Heart left ventricle (tissue), 16 donors: ENCODE data around the gene SLC16A5. TPM values are rescaled to one million over a fixed set of nuclear protein-coding genes. Genes with fewer than 3 reads are reported as not detected.

Experiments used
- ATAC-seq, 4 donors: fragments of 200-7000 bp; cut with Tn5 transposase; one replicate each; pipeline ENCODE4 v1.9.1; 2020 to 2022; ENCODE audit warnings: moderate library complexity in 4 of 4, mild to moderate bottlenecking in 3 of 4, moderate number of reproducible peaks in 1 of 4
- DNase-seq, 5 donors: peaks; one replicate each; pipeline ENCODE4 v3.0.0-alpha.2; 2020
- H3K27ac ChIP-seq, 12 donors: fragments of 200-600 bp; sonication (generic) in 4 of 12; one replicate each; pipeline versions ENCODE4 v1.5.0 to v1.8.0; 2016 to 2022; ENCODE audit warnings: mild to moderate bottlenecking in 2 of 12
- H3K27me3 ChIP-seq, 9 donors: fragments of 200-600 bp; sonication (generic) in 2 of 9; one replicate each; pipeline versions ENCODE4 v1.5.1 to v1.8.0; 2016 to 2022; ENCODE audit warnings: mild to moderate bottlenecking in 3 of 9
- H3K36me3 ChIP-seq, 9 donors: fragments of 200-600 bp; sonication (generic) in 2 of 9; one replicate each; pipeline versions ENCODE4 v1.5.0 to v1.8.0; 2018 to 2022; ENCODE audit warnings: mild to moderate bottlenecking in 2 of 9
- H3K4me1 ChIP-seq, 12 donors: fragments of 200-600 bp; sonication (generic) in 4 of 12; one replicate each; pipeline versions ENCODE4 v1.5.0 to v1.8.0; 2016 to 2022; ENCODE audit warnings: mild to moderate bottlenecking in 3 of 12
- H3K4me3 ChIP-seq, 12 donors: fragments of 200-600 bp; sonication (generic) in 4 of 12; one replicate each; pipeline versions ENCODE4 v1.5.0 to v1.8.0; 2017 to 2022; ENCODE audit warnings: mild to moderate bottlenecking in 9 of 12, moderate library complexity in 4 of 12
- H3K9me3 ChIP-seq, 12 donors: fragments of 200-600 bp; sonication (generic) in 4 of 12; one replicate each; pipeline versions ENCODE4 v1.5.0 to v1.8.0; 2016 to 2022; ENCODE audit warnings: mild to moderate bottlenecking in 1 of 12
- POLR2A ChIP-seq, 2 donors: fragments of 450-650 bp; IDR thresholded peaks; one replicate each; pipeline ENCODE4 v1.6.1; 2017; ENCODE audit warnings: antibody characterized with exemption in 2 of 2, mild to moderate bottlenecking in 2 of 2, moderate library complexity in 2 of 2
- WGBS, 4 donors: extraction: QIAGEN DNeasy Blood & Tissue Kit in 2 of 4; methylation state at CpG; one replicate each; pipeline versions ENCODE4 v1.1.5 to v1.1.7; 2013 to 2018; 5-methylcytosine and 5-hydroxymethylcytosine counted together
- intact Hi-C, 10 donors: fragments of 100-400 bp; cut with DNase I; formaldehyde crosslinking; loops; one replicate each; pipeline versions ENCODE4 v1.11.1 to v1.14.2; 2022
- polyA plus RNA-seq, 2 donors: library from polyadenylated mRNA; stranded (reverse); fragments of 200-250 nt; gene quantifications; one replicate each; pipeline ENCODE4 v1.2.3, GENCODE V29; 2013
- total RNA-seq, 9 donors: library from RNA; depleted of rRNA in 2 of 9; stranded (reverse); fragments of >200 nt in 2 of 9; fragmentation: NEBNext Ultra II Directional in 3 of 9; extraction: Animal tissue kit (Norgen Biotek cat#: 25700) in 3 of 9; gene quantifications; one replicate each; pipeline versions ENCODE4 v1.1.0 to v1.2.4, GENCODE V29; 2016 to 2023
- TF ChIP-seq, protein P1 (sequence below), 12 donors: fragments of 200-600 bp; sonication (generic) in 4 of 12; IDR thresholded peaks; one replicate each; pipeline versions ENCODE4 v1.5.0 to v1.8.0; 2018 to 2022; ENCODE audit warnings: antibody characterized with exemption in 12 of 12, mild to moderate bottlenecking in 5 of 12
- donor health status: ischemic (EF 13 %, LVEDD 7.1; RV severe dilation, severe dysfunction).
- donor health status: healthy with polysubstance abuse.
- donor health status: DM: no; HTN: yes; CAD: no.
- donor health status: DM: no; HTN: no; CAD: no.
- donor health status: ischemic (EF 25% LVEDD 6.9; RV normal size, moderate dysfunction).
- donor health status: ischemic (EF 25% LVEDD 5.7; RV mildly dilated, moderate dysfunction).
- donor health status: healthy.
- donor health status: DM: yes; HTN: yes; CAD: no.
- donor health status: ischemic (EF 35%, LVEDD 5.7; RV mildly dilated, moderate dysfunction).
- donor health status: nonischemic (EF 11% LVEDD 7.7; RV severe dilation, severe dysfunction).
- donor health status: DM: yes; HTN: yes; CAD: no.
- donor health status: PGD.
- donor health status: ischemic (EF 29% LVEDD 5.4; RV normal size, mild dysfunction).
- donor health status: nonischemic (EF 23%, LVEDD 6.1; RV moderate dilation, normal function).

The SLC16A5 gene
- total and polyA plus RNA-seq, 11 donors = 4.3 to 23.3 (median 10.9) TPM

DNA sequence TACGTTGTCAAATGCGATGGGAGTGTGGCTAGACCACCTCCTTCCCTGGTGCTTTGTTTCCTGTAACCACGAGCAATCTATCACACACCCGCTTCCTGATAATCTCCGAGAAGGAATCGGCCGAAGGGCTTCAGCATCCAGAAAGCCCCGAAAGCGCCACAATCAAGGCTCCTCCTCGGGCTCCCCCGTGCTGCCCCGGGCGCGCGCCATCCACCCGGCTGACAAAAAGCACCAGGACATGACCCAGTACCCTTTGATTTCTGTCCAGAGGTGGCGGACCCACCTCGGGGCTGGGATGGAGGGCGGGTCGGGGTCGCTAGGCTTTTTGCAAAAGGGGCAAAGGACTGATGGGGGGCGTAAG lies 21.3 kb downstream of the SLC16A5 start:
- ATAC-seq (no peak), DNase-seq (no peak)
- peaks cover 0 to 39% (median 26%) of the 10 kb centered on the region in 12 donors for H3K4me1 ChIP-seq
- TF ChIP-seq POLR2A (IDR thresholded peaks at IDR 0.05) = no peak
- TF ChIP-seq, protein P1, sequence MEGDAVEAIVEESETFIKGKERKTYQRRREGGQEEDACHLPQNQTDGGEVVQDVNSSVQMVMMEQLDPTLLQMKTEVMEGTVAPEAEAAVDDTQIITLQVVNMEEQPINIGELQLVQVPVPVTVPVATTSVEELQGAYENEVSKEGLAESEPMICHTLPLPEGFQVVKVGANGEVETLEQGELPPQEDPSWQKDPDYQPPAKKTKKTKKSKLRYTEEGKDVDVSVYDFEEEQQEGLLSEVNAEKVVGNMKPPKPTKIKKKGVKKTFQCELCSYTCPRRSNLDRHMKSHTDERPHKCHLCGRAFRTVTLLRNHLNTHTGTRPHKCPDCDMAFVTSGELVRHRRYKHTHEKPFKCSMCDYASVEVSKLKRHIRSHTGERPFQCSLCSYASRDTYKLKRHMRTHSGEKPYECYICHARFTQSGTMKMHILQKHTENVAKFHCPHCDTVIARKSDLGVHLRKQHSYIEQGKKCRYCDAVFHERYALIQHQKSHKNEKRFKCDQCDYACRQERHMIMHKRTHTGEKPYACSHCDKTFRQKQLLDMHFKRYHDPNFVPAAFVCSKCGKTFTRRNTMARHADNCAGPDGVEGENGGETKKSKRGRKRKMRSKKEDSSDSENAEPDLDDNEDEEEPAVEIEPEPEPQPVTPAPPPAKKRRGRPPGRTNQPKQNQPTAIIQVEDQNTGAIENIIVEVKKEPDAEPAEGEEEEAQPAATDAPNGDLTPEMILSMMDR (IDR thresholded peaks at IDR 0.05) = no peak
- H3K4me3 ChIP-seq = peak overlapping the region; percentile 78 to 98 (median 92)
- no peaks in the 10 kb centered on the region for H3K9me3 ChIP-seq
- WGBS, 4 donors = 11 to 20% (median 13%) methylated on average over 16 to 22 of the region's 22 CpGs
- H3K36me3 ChIP-seq = peaks cover 0 to 6% (median 0%) of the 10 kb centered on the region in 9 donors
- H3K27me3 ChIP-seq = no peaks in the 10 kb centered on the region
- H3K27ac ChIP-seq = peak overlapping the region in 2 of 12 donors; percentile 81 to 90
- intact Hi-C loops = loop anchor here in 4 of 10 donors (2.0 to 5.0 kb wide), 4 partner anchors 37 to 152 kb away; no protein-coding TSS in a partner anchor

DNA sequence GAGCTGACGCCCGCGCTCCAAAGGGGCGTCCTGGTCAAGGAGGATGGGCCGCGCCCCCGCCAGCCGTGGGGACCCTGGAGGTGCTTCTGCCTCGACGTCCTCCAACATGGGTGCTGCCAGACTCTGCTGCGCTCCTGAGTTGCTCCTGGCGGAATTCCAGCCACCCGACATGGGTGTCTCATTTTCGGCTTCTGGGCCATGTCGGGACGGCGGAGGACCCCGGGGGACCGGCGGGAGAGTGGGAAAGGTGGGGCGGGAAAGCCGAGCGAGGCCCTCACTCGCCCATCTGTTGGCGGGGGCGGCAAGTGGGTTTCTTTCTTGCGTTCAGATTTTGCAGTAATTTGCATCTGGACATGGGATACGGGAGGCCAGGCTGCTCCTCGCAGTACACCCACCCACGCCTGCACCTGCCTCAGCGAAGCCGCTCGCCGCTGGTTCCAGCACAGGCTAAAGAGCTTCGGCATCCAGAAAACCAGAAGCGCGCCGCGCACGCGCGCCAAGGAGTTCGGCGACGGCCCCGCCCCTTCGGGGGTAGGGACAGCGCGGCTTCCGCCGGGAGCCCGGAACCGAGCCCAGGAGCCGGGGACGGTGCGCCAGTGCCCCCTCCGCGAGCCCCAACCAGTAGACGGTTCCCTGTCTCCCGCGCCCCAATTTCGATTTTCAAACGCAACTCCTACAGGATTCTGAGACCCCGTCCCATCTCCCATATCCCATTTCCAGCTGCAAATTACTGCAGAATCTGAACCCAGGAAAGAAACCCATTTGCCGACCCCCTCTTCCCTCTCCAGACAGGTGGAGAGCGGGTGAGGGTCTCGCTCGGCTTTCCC lies 21.9 kb downstream of the SLC16A5 start, which contains the start of gene ARMC7:
ARMC7 (plus strand) TSS at position 563 of the 827 bp plus-strand sequence. CDS start 320 bp downstream, outside the sequence.
- DNase-seq (peak; percentile 90 to 97 (median 92)), ATAC-seq (peak; percentile 80 to 92 (median 90))
- peak in 1 of 2 donors; percentile 88 for TF ChIP-seq POLR2A (IDR thresholded peaks at IDR 0.05)
- TF ChIP-seq, protein P1 (IDR thresholded peaks at IDR 0.05) = peak in 2 of 12 donors; percentile 6 to 21
- Histone ChIP-seq H3K27ac (peak within 1 kb of the TSS in 11 of 12 donors; percentile 66 to 91 (median 81)), H3K27me3 (no peaks in the 10 kb centered on the region), H3K36me3 (peaks cover 0 to 4% (median 0%) of the 10 kb centered on the region in 9 donors), H3K9me3 (no peaks in the 10 kb centered on the region), H3K4me1 (peaks cover 0 to 44% (median 28%) of the 10 kb centered on the region in 12 donors), H3K4me3 (peak within 1 kb of the TSS; percentile 78 to 98 (median 92))
- intact Hi-C loops = loop anchor here in 9 of 10 donors (1.0 to 10.0 kb wide), 15 partner anchors 32 to 305 kb away; partner anchors contain the start of genes NUP85 (in 2 of the 9), GRB2 (in 1 of the 9) and SUMO2 (in 1 of the 9)
- 0 to 1% (median 1%) methylated on average over 58 to 68 of the region's 68 CpGs for WGBS, 4 donors

- Histone ChIP-seq H3K4me1 (peaks cover 3 to 52% (median 34%) of the 10 kb centered on the region in 12 donors), H3K27me3 (no peaks in the 10 kb centered on the region), H3K27ac (peak overlapping the region in 11 of 12 donors; percentile 66 to 91 (median 81)), H3K9me3 (no peaks in the 10 kb centered on the region), H3K36me3 (no peaks in the 10 kb centered on the region), H3K4me3 (peak overlapping the region; percentile 78 to 98 (median 92))
- peak in 1 of 5 donors; percentile 49 for DNase-seq
- no peak for ATAC-seq
- intact Hi-C loops = loop anchor here in 9 of 10 donors (1.0 to 10.0 kb wide), 11 partner anchors 33 to 304 kb away; partner anchors contain the start of genes NUP85 (in 2 of the 9), GRB2 (in 1 of the 9) and SUMO2 (in 1 of the 9)
- 20 to 38% (median 24%) methylated on average over 28 to 40 of the region's 40 CpGs for WGBS, 4 donors
- TF ChIP-seq POLR2A (IDR thresholded peaks at IDR 0.05) = no peak
- TF ChIP-seq, protein P1 (IDR thresholded peaks at IDR 0.05) = no peak
Observed at GRCh38 chr17:75110234-75110937, 22.6 kb downstream of the SLC16A5 start.
